CD14-positive monocyte (primary cell): ENCODE data around the gene MATN4. TPM values are rescaled to one million over a fixed set of nuclear protein-coding genes. Genes with fewer than 3 reads are reported as not detected.
A peak's percentile ranks its signal among the peaks of the same experiment; 100 is the strongest.

Experiments used
- DNase-seq, 3 donors: peaks; one replicate each; pipeline ENCODE4 v3.0.0-alpha.2; 2011 to 2022
- H2AFZ ChIP-seq: 2 replicates; pipeline ENCODE4 v1.6.0; 2012; ENCODE audit warnings: mild to moderate bottlenecking, low read depth, low read length, inconsistent platforms; ENCODE audit not compliant: insufficient read depth, poor library complexity, severe bottlenecking
- H3K27ac ChIP-seq, 2 donors: 1 replicate in 1 of 2; 2 replicates in 1 of 2; pipeline ENCODE4 v1.5.1; 2012 to 2013; ENCODE audit warnings: low read length in 2 of 2, control low read depth in 1 of 2, inconsistent platforms in 1 of 2, low read depth in 1 of 2, mild to moderate bottlenecking in 1 of 2
- H3K27me3 ChIP-seq, 2 donors: one replicate each; pipeline versions ENCODE4 v1.6.0 to v1.6.1; 2011 to 2013; ENCODE audit warnings: low read length in 2 of 2; ENCODE audit not compliant: control insufficient read depth in 2 of 2, insufficient read depth in 2 of 2
- H3K36me3 ChIP-seq, 2 donors: replicated peaks in 1 of 2; 1 replicate in 1 of 2; 2 replicates in 1 of 2; pipeline versions ENCODE4 v1.5.1 to v1.6.1; 2012 to 2013; ENCODE audit warnings: low read length in 2 of 2, control low read depth in 1 of 2, inconsistent platforms in 1 of 2, mild to moderate bottlenecking in 1 of 2; ENCODE audit not compliant: insufficient read depth in 2 of 2, control insufficient read depth in 1 of 2
- H3K4me1 ChIP-seq, 2 donors: 1 replicate in 1 of 2; 2 replicates in 1 of 2; pipeline versions ENCODE4 v1.5.1 to v1.6.1; 2012 to 2013; ENCODE audit warnings: low read length in 2 of 2, control low read depth in 1 of 2, inconsistent platforms in 1 of 2, mild to moderate bottlenecking in 1 of 2, moderate library complexity in 1 of 2; ENCODE audit not compliant: insufficient read depth in 2 of 2, control insufficient read depth in 1 of 2
- H3K4me2 ChIP-seq: replicated peaks from 2 replicates; pipeline ENCODE3; 2012; ENCODE audit warnings: low read length, moderate library complexity, mild to moderate bottlenecking; ENCODE audit not compliant: poor library complexity, severe bottlenecking; ENCODE audit errors: extremely low read depth
- H3K4me3 ChIP-seq, 3 experiments: fragments of 200-600 bp in 1 of 3; sonication (generic) in 1 of 3; replicated peaks in 1 of 3; 1 replicate in 2 of 3; 2 replicates in 1 of 3; pipeline ENCODE4 v1.5.1; 2011 to 2013; ENCODE audit warnings: low read length in 3 of 3, mild to moderate bottlenecking in 3 of 3, control low read depth in 2 of 3, low read depth in 2 of 3, inconsistent platforms in 1 of 3, moderate library complexity in 1 of 3
- H3K79me2 ChIP-seq: 2 replicates; pipeline ENCODE4 v1.6.0; 2012; ENCODE audit warnings: mild to moderate bottlenecking, control low read depth, inconsistent platforms, low read length, moderate library complexity; ENCODE audit not compliant: insufficient read depth
- H3K9ac ChIP-seq: 2 replicates; pipeline ENCODE4 v1.6.0; 2017; ENCODE audit warnings: low read length, mild to moderate bottlenecking; ENCODE audit not compliant: insufficient read depth, poor library complexity, severe bottlenecking
- H3K9me3 ChIP-seq, 2 donors: replicated peaks in 1 of 2; 1 replicate in 1 of 2; 2 replicates in 1 of 2; pipeline versions ENCODE4 v1.5.1 to v1.6.1; 2012 to 2013; ENCODE audit warnings: low read length in 2 of 2, control low read depth in 1 of 2; ENCODE audit not compliant: control insufficient read depth in 1 of 2, insufficient read depth in 1 of 2
- H4K20me1 ChIP-seq: 2 replicates; pipeline ENCODE4 v1.6.0; 2012; ENCODE audit warnings: mild to moderate bottlenecking, low read length, control low read depth, moderate library complexity; ENCODE audit not compliant: insufficient read depth
- H3K27ac Mint-ChIP-seq, 7 donors: one replicate each; pipeline ENCODE4 v1.8.0; 2020; ENCODE audit warnings: mild to moderate bottlenecking in 7 of 7, mixed read lengths in 7 of 7, moderate library complexity in 6 of 7, inconsistent platforms in 2 of 7
- H3K27me3 Mint-ChIP-seq, 3 donors: one replicate each; pipeline ENCODE4 v1.8.0; 2021 to 2022; ENCODE audit warnings: low read depth in 3 of 3, mild to moderate bottlenecking in 3 of 3, mixed read lengths in 3 of 3, moderate library complexity in 3 of 3, inconsistent platforms in 1 of 3
- H3K36me3 Mint-ChIP-seq, 2 donors: one replicate each; pipeline ENCODE4 v1.8.0; 2020; ENCODE audit warnings: mixed read lengths in 2 of 2, inconsistent platforms in 1 of 2, mild to moderate bottlenecking in 1 of 2
- H3K4me1 Mint-ChIP-seq: one replicate; pipeline ENCODE4 v1.8.0; 2020; ENCODE audit warnings: mild to moderate bottlenecking, mixed read lengths
- H3K4me3 Mint-ChIP-seq, 2 donors: one replicate each; pipeline ENCODE4 v1.8.0; 2020; ENCODE audit warnings: mild to moderate bottlenecking in 2 of 2, mixed read lengths in 2 of 2, moderate library complexity in 1 of 2
- H3K9me3 Mint-ChIP-seq, 7 donors: one replicate each; pipeline ENCODE4 v1.8.0; 2020 to 2022; ENCODE audit warnings: mixed read lengths in 7 of 7, mild to moderate bottlenecking in 6 of 7, moderate library complexity in 6 of 7, inconsistent platforms in 2 of 7
- whole genome bisulfite sequencing: methylation state at CpG from one replicate; pipeline ENCODE4 v1.1.5; 2013; ENCODE audit warnings: missing lambda C conversion rate; ENCODE audit not compliant: insufficient coverage; 5-methylcytosine and 5-hydroxymethylcytosine counted together
- intact Hi-C, 2 donors: fragments of 100-400 bp; cut with micrococcal nuclease; formaldehyde crosslinking; loops; one replicate each; pipeline versions ENCODE4 v1.15.0 to v1.15.1; 2023
- polyA plus RNA-seq, 3 donors: library from polyadenylated mRNA; depleted of rRNA in 1 of 3; unstranded in 2 of 3; stranded (reverse) in 1 of 3; fragments of 300-500 nt in 2 of 3; fragments of >200 nt in 1 of 3; fragmentation: Illumina TruSeq in 2 of 3; gene quantifications; 1 replicate in 2 of 3; 2 replicates in 1 of 3; pipeline ENCODE4 v1.2.3, GENCODE V29; 2012 to 2021
- TF ChIP-seq, protein P1 (sequence below): fragments of 200-600 bp; IDR thresholded peaks from one replicate; pipeline ENCODE4 v1.8.0; 2022; ENCODE audit warnings: antibody characterized with exemption, mild to moderate bottlenecking

The MATN4 gene
- polyA plus RNA-seq, 3 donors = not detected

DNA sequence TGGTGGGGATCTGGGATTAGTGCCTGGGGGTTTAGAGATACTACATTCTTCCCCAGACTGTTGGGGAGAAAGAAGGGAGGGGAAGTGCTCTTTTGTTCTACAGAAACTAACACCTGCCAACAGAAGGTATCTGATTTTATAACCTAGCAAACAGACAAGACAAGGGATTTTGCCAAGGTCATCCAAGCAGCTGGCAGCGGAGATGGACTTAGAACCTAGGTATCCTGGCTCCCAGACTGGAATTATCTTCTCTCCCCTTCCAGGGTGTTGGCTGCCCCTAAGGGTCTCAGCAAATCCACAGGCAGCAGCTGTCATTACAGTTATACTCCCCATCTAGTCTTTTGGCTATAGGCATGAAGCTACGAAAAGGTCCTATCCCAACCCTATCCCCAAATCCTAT is 31.7 kb upstream of the MATN4 start:
- intact Hi-C loops = no loop called here
- H3K9me3 ChIP-seq = no peaks in the 10 kb centered on the region
- DNase-seq = no peak
- TF ChIP-seq, protein P1, sequence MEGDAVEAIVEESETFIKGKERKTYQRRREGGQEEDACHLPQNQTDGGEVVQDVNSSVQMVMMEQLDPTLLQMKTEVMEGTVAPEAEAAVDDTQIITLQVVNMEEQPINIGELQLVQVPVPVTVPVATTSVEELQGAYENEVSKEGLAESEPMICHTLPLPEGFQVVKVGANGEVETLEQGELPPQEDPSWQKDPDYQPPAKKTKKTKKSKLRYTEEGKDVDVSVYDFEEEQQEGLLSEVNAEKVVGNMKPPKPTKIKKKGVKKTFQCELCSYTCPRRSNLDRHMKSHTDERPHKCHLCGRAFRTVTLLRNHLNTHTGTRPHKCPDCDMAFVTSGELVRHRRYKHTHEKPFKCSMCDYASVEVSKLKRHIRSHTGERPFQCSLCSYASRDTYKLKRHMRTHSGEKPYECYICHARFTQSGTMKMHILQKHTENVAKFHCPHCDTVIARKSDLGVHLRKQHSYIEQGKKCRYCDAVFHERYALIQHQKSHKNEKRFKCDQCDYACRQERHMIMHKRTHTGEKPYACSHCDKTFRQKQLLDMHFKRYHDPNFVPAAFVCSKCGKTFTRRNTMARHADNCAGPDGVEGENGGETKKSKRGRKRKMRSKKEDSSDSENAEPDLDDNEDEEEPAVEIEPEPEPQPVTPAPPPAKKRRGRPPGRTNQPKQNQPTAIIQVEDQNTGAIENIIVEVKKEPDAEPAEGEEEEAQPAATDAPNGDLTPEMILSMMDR = no peak
- H3K4me3 Mint-ChIP-seq = no peak overlapping the region
- H3K36me3 ChIP-seq = no peaks in the 10 kb centered on the region
- H3K9me3 Mint-ChIP-seq = peaks cover 0 to 2% (median 0%) of the 10 kb centered on the region in 7 donors
- WGBS = 100% methylated on average over 1 of the region's 2 CpGs
- peaks cover 16% of the 10 kb centered on the region for H3K4me1 Mint-ChIP-seq
- H3K4me3 ChIP-seq = no peak overlapping the region
- H3K36me3 Mint-ChIP-seq = peaks cover 6 to 11% of the 10 kb centered on the region in 2 donors
- H3K4me2 ChIP-seq = no peak overlapping the region
- H3K79me2 ChIP-seq = no peaks in the 10 kb centered on the region
- H3K27me3 Mint-ChIP-seq = peaks cover 0 to 3% (median 0%) of the 10 kb centered on the region in 3 donors
- H2AFZ ChIP-seq = no peak overlapping the region
- H4K20me1 ChIP-seq = no peaks in the 10 kb centered on the region
- H3K27me3 ChIP-seq = no peaks in the 10 kb centered on the region
- H3K27ac ChIP-seq = no peak overlapping the region
- H3K4me1 ChIP-seq = peaks cover 14 to 19% of the 10 kb centered on the region in 2 donors
- no peak overlapping the region for H3K9ac ChIP-seq
- no peak overlapping the region for H3K27ac Mint-ChIP-seq

DNA sequence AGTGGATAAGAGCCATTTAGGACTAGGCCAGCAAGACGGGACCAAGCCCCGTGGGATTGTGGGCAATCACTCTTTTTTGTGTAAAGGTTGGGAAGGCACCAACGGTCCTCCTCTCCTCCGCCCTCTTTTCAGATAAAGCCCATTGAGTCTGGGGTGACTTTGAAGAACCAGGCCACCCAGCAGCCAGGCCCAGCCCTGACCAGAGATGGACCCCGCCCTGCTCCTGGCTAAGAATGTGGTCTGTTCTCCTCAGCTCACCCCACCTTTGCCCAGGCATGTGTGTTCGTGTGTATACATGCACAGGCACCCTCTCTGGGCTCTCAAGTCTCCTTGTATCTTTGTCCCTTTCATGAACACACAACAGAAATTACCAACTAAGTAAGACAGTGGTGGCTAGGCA is 31.0 kb upstream of the MATN4 start:
- no peaks in the 10 kb centered on the region for H3K79me2 ChIP-seq
- no peak overlapping the region for H3K4me2 ChIP-seq
- H3K4me1 Mint-ChIP-seq = peaks cover 9% of the 10 kb centered on the region
- no peaks in the 10 kb centered on the region for H3K27me3 ChIP-seq
- H2AFZ ChIP-seq = no peak overlapping the region
- H3K27ac Mint-ChIP-seq = peak overlapping the region in 1 of 7 donors; percentile 57
- no peak for DNase-seq
- H4K20me1 ChIP-seq = no peaks in the 10 kb centered on the region
- no peaks in the 10 kb centered on the region for H3K9me3 ChIP-seq
- peaks cover 0 to under 1% (median 0%) of the 10 kb centered on the region in 3 donors for H3K27me3 Mint-ChIP-seq
- no peak overlapping the region for H3K4me3 Mint-ChIP-seq
- intact Hi-C loops = no loop called here
- peaks cover 6 to 12% of the 10 kb centered on the region in 2 donors for H3K36me3 Mint-ChIP-seq
- TF ChIP-seq, protein P1 = no peak
- no peak overlapping the region for H3K27ac ChIP-seq
- H3K9me3 Mint-ChIP-seq = peaks cover 0 to 2% (median 0%) of the 10 kb centered on the region in 7 donors
- peaks cover 7 to 11% of the 10 kb centered on the region in 2 donors for H3K4me1 ChIP-seq
- 98% methylated on average over 4 of the region's 6 CpGs for WGBS
- H3K4me3 ChIP-seq = no peak overlapping the region
- no peaks in the 10 kb centered on the region for H3K36me3 ChIP-seq
- no peak overlapping the region for H3K9ac ChIP-seq
